Astrocyte of the cerebellum (primary cell): Measurements from ENCODE around the gene KRT3.

ENCODE experiments used
- DNase-seq: peaks from one replicate; pipeline ENCODE4 v3.0.0-alpha.2; 2011; ENCODE audit warnings: low read depth
- H3K4me3 ChIP-seq: 2 replicates; pipeline ENCODE4 v1.5.1; 2011; ENCODE audit warnings: mild to moderate bottlenecking, low read depth, low read length, moderate library complexity
- CTCF ChIP-seq: IDR thresholded peaks from 2 replicates; pipeline ENCODE4 v1.5.1; 2012; ENCODE audit warnings: low read length, low read depth, moderate library complexity, mild to moderate bottlenecking; ENCODE audit errors: missing control alignments
- in situ Hi-C: cut with HindIII; loops from 2 replicates; pipeline ENCODE4 v1.10.0; 2017; ENCODE audit warnings: low sequenced_read_pairs

The KRT3 gene

GRCh38 chr12:52768479-52769200 lies 27.3 kb downstream of the KRT3 start:
- in situ Hi-C loops = no loop called here
- no peak overlapping the region for H3K4me3 ChIP-seq
- TF ChIP-seq CTCF = no peak
- no peak for DNase-seq

- no peak for DNase-seq
- no peak for TF ChIP-seq CTCF
- no peak overlapping the region for H3K4me3 ChIP-seq
- in situ Hi-C loops = no loop called here
Observed at GRCh38 chr12:52767427-52767826, 28.5 kb downstream of the KRT3 start.

GRCh38 chr12:52767020-52767379 lies 28.9 kb downstream of the KRT3 start:
- in situ Hi-C loops = no loop called here
- no peak for TF ChIP-seq CTCF
- no peak overlapping the region for H3K4me3 ChIP-seq
- DNase-seq = no peak

GRCh38 chr12:52766351-52767019 lies 29.4 kb downstream of the KRT3 start:
- no peak for TF ChIP-seq CTCF
- no peak overlapping the region for H3K4me3 ChIP-seq
- in situ Hi-C loops = no loop called here
- no peak for DNase-seq

- no peak for DNase-seq
- no peak overlapping the region for H3K4me3 ChIP-seq
- TF ChIP-seq CTCF = no peak
- in situ Hi-C loops = no loop called here
Observed at GRCh38 chr12:52765702-52766101, 30.2 kb downstream of the KRT3 start.

- DNase-seq = no peak
- H3K4me3 ChIP-seq = no peak overlapping the region
- TF ChIP-seq CTCF = no peak
- in situ Hi-C loops = no loop called here
Observed at GRCh38 chr12:52763991-52764390, 31.9 kb downstream of the KRT3 start.
